ENCODE results near the gene HAPSTR1.

HAPSTR1 gene

GRCh38 chr16:9095656-9096397, 4.4 kb downstream of the HAPSTR1 start:
- no peaks in the 10 kb centered on the region for H3K9me3 ChIP-seq (replicated peaks in 1 of 11)
- H3K4me2 ChIP-seq: peak overlapping the region; percentile 81 to 97 (median 91)
- peak overlapping the region; percentile 89 to 100 (median 96); a peak in 18 of 20 replicates for H3K4me3 ChIP-seq
- H3K27me3 ChIP-seq: no peaks in the 10 kb centered on the region
- H3K27ac ChIP-seq: peak overlapping the region in 1 of 11 experiments; percentile 17; a peak in 1 of 22 replicates
- peak overlapping the region in 7 of 11 experiments; percentile 99 to 100 (median 99); a peak in 11 of 22 replicates for H3K9ac ChIP-seq
- H3K36me3 ChIP-seq: peaks cover 63 to 81% (median 74%) of the 10 kb centered on the region in 11 experiments
- TF ChIP-seq Cebpa-rat (IDR thresholded peaks at IDR 0.05): no peak
- peaks cover 64 to 75% (median 70%) of the 10 kb centered on the region in 10 experiments for H3K4me1 ChIP-seq
- peaks cover 81 to 93% (median 85%) of the 10 kb centered on the region in 11 experiments for H4K20me1 ChIP-seq

GRCh38 chr16:9096416-9096952, 5.0 kb downstream of the HAPSTR1 start:
- peak overlapping the region in 1 of 11 experiments; percentile 4; a peak in 2 of 22 replicates for H3K9ac ChIP-seq
- H4K20me1 ChIP-seq: peaks cover 88 to 100% (median 91%) of the 10 kb centered on the region in 11 experiments
- peak overlapping the region in 2 of 10 experiments; percentile 95 to 96; a peak in 3 of 20 replicates for H3K4me3 ChIP-seq
- no peak overlapping the region; a peak in 1 of 22 replicates for H3K27ac ChIP-seq
- peaks cover 70 to 79% (median 75%) of the 10 kb centered on the region in 10 experiments for H3K4me1 ChIP-seq
- no peaks in the 10 kb centered on the region for H3K9me3 ChIP-seq (replicated peaks in 1 of 11)
- H3K4me2 ChIP-seq: peak overlapping the region; percentile 81 to 97 (median 91)
- H3K27me3 ChIP-seq: no peaks in the 10 kb centered on the region
- no peak for TF ChIP-seq Cebpa-rat (IDR thresholded peaks at IDR 0.05)
- peaks cover 70 to 88% (median 81%) of the 10 kb centered on the region in 11 experiments for H3K36me3 ChIP-seq

GRCh38 chr16:9097266-9098219, 6.1 kb downstream of the HAPSTR1 start:
- Histone ChIP-seq H3K36me3 (peaks cover 80 to 98% (median 91%) of the 10 kb centered on the region in 11 experiments), H3K4me3 (no peak overlapping the region), H3K27me3 (no peaks in the 10 kb centered on the region), H3K4me1 (peaks cover 81 to 90% (median 85%) of the 10 kb centered on the region in 10 experiments), H3K9ac (peak overlapping the region in 2 of 11 experiments; percentile 27 to 33; a peak in 2 of 22 replicates), H3K4me2 (peak overlapping the region; percentile 57 to 97 (median 87)), H4K20me1 (peaks cover 98 to 100% (median 100%) of the 10 kb centered on the region in 11 experiments), H3K27ac (no peak overlapping the region), H3K9me3 (replicated peaks in 1 of 11) (no peaks in the 10 kb centered on the region)
- TF ChIP-seq Cebpa-rat (IDR thresholded peaks at IDR 0.05): no peak

GRCh38 chr16:9098377-9099090, 7.1 kb downstream of the HAPSTR1 start:
- Histone ChIP-seq H3K4me1 (peaks cover 91 to 98% (median 93%) of the 10 kb centered on the region in 10 experiments), H3K27me3 (no peaks in the 10 kb centered on the region), H3K4me2 (peak overlapping the region; percentile 57 to 97 (median 87)), H3K9ac (no peak overlapping the region; a peak in 2 of 22 replicates), H3K9me3 (replicated peaks in 1 of 11) (no peaks in the 10 kb centered on the region), H3K36me3 (peaks cover 84 to 100% (median 93%) of the 10 kb centered on the region in 11 experiments), H3K27ac (peak overlapping the region in 4 of 11 experiments; percentile 12 to 67 (median 40); a peak in 5 of 22 replicates), H3K4me3 (no peak overlapping the region; a peak in 1 of 20 replicates), H4K20me1 (peaks cover 100% of the 10 kb centered on the region in 11 experiments)
- TF ChIP-seq Cebpa-rat (IDR thresholded peaks at IDR 0.05): no peak

GRCh38 chr16:9099131-9099625, 7.7 kb downstream of the HAPSTR1 start:
- peak overlapping the region in 1 of 10 experiments; percentile 16; a peak in 2 of 20 replicates for H3K4me3 ChIP-seq
- no peaks in the 10 kb centered on the region for H3K27me3 ChIP-seq
- H3K4me2 ChIP-seq: peak overlapping the region; percentile 57 to 97 (median 82)
- peak overlapping the region in 9 of 11 experiments; percentile 4 to 67 (median 20); a peak in 11 of 22 replicates for H3K27ac ChIP-seq
- peaks cover 88 to 99% (median 94%) of the 10 kb centered on the region in 10 experiments for H3K4me1 ChIP-seq
- H3K9me3 ChIP-seq (replicated peaks in 1 of 11): no peaks in the 10 kb centered on the region
- H3K9ac ChIP-seq: peak overlapping the region in 1 of 11 experiments; percentile 38; a peak in 2 of 22 replicates
- peaks cover 89 to 100% (median 97%) of the 10 kb centered on the region in 11 experiments for H3K36me3 ChIP-seq
- no peak for TF ChIP-seq Cebpa-rat (IDR thresholded peaks at IDR 0.05)
- peaks cover 100% of the 10 kb centered on the region in 11 experiments for H4K20me1 ChIP-seq

- Histone ChIP-seq H3K9me3 (replicated peaks in 1 of 11) (no peaks in the 10 kb centered on the region), H3K9ac (0 out of 22 replicates have a peak overlapping the region, but pooled peaks of 1 of the 11 experiments have one; percentile 6), H4K20me1 (peaks cover 100% of the 10 kb centered on the region in 11 experiments), H3K36me3 (peaks cover 93 to 100% (median 99%) of the 10 kb centered on the region in 11 experiments), H3K4me3 (no peak overlapping the region), H3K27me3 (no peaks in the 10 kb centered on the region), H3K27ac (peak overlapping the region in 10 of 11 experiments; percentile 5 to 49 (median 34); a peak in 13 of 22 replicates), H3K4me2 (peak overlapping the region; percentile 9 to 97 (median 37); a peak in 19 of 22 replicates), H3K4me1 (peaks cover 61 to 100% (median 68%) of the 10 kb centered on the region in 10 experiments)
- peak in 2 of 11 experiments; percentile 18 to 29; a peak in 1 of 22 replicates for TF ChIP-seq Cebpa-rat (IDR thresholded peaks at IDR 0.05)
Observed at GRCh38 chr16:9102379-9102778, 10.9 kb downstream of the HAPSTR1 start.

- no peaks in the 10 kb centered on the region for H3K9me3 ChIP-seq (replicated peaks in 1 of 11)
- no peak overlapping the region for H3K9ac ChIP-seq
- H3K4me2 ChIP-seq: peak overlapping the region in 10 of 11 experiments; percentile 1 to 97 (median 44); a peak in 15 of 22 replicates
- no peak for TF ChIP-seq Cebpa-rat (IDR thresholded peaks at IDR 0.05)
- H3K36me3 ChIP-seq: peaks cover 93 to 100% (median 99%) of the 10 kb centered on the region in 11 experiments
- H3K27me3 ChIP-seq: no peaks in the 10 kb centered on the region
- H3K4me1 ChIP-seq: peaks cover 55 to 100% (median 68%) of the 10 kb centered on the region in 10 experiments
- peak overlapping the region in 9 of 11 experiments; percentile 4 to 49 (median 35); a peak in 14 of 22 replicates for H3K27ac ChIP-seq
- peaks cover 100% of the 10 kb centered on the region in 11 experiments for H4K20me1 ChIP-seq
- no peak overlapping the region for H3K4me3 ChIP-seq
Observed at GRCh38 chr16:9102943-9103342, 11.5 kb downstream of the HAPSTR1 start.

All from BLaER1 treated with 17β-estradiol and CSF1 and Interleukin-3, amounts not matched to agents 10 nM and 100 nM (cell line).